Endothelial cell of umbilical vein (primary cell): ENCODE data around the gene OPRL1. TPM values are rescaled to one million over a fixed set of nuclear protein-coding genes. Genes with fewer than 3 reads are reported as not detected.

Experiments used
- BruUV-seq: library from RNA; stranded (reverse); fragments of 400-500 nt; replicated peaks from 2 replicates; lab custom pipeline; 2021; lab: Mats Ljungman, UMichigan
- CTCF ChIA-PET: fragments of 300-600, 350-600 bp; sonication (Branson Sonifier 250); formaldehyde crosslinking; loops from one replicate; lab custom pipeline; 2021; ENCODE audit warnings: antibody characterized with exemption, inconsistent platforms; lab: Charles Lee
- POLR2A ChIA-PET: fragments of 300-600, 350-600 bp; sonication (Branson Sonifier 250); formaldehyde crosslinking; loops from one replicate; lab custom pipeline; 2021; ENCODE audit warnings: antibody characterized with exemption, inconsistent platforms; lab: Charles Lee
- DNase-seq: peaks from one replicate; pipeline ENCODE4 v3.0.0-alpha.2; 2011; ENCODE audit warnings: low read depth, low spot score
- FAIRE-seq: peaks from 2 replicates; lab custom pipeline; 2011; peaks lifted over from hg19 to GRCh38; lab: Jason Lieb, UNC
- H2AFZ ChIP-seq: 2 replicates; pipeline ENCODE4 v1.6.0; 2012; ENCODE audit warnings: low read depth, low read length, control low read depth, inconsistent platforms
- H3K27ac ChIP-seq: 2 replicates; pipeline ENCODE4 v1.5.1; 2011; ENCODE audit warnings: low read depth, mild to moderate bottlenecking, control low read depth, low read length, moderate library complexity; ENCODE audit not compliant: insufficient read depth
- H3K27me3 ChIP-seq, 2 experiments: 2 replicates each; pipeline versions ENCODE4 v1.6.0 to v1.6.1; 2011; ENCODE audit warnings: low read length in 2 of 2, mixed read lengths in 1 of 2; ENCODE audit not compliant: control insufficient read depth in 2 of 2, insufficient read depth in 2 of 2
- H3K36me3 ChIP-seq, 2 experiments: 2 replicates in 1 of 2; 3 replicates in 1 of 2; pipeline ENCODE4 v1.5.1; 2011; ENCODE audit warnings: low read length in 2 of 2, mild to moderate bottlenecking in 1 of 2, moderate library complexity in 1 of 2; ENCODE audit not compliant: control insufficient read depth in 2 of 2, insufficient read depth in 2 of 2; ENCODE audit errors: extremely low read depth in 1 of 2
- H3K4me1 ChIP-seq: 3 replicates; pipeline ENCODE4 v1.5.1; 2011; ENCODE audit warnings: mild to moderate bottlenecking, low read length; ENCODE audit not compliant: control insufficient read depth, insufficient read depth; ENCODE audit errors: extremely low read depth
- H3K4me2 ChIP-seq: 2 replicates; pipeline ENCODE4 v1.6.1; 2011; ENCODE audit warnings: low read length, control low read depth, mixed read lengths; ENCODE audit not compliant: insufficient read depth
- H3K4me3 ChIP-seq, 3 experiments: fragments of 200-600 bp in 1 of 3; sonication (generic), shearing (Covaris generic) in 1 of 3; replicated peaks in 1 of 3; 2 replicates each; pipeline ENCODE4 v1.5.1; 2011 to 2016; ENCODE audit warnings: control low read depth in 3 of 3, low read length in 3 of 3, mild to moderate bottlenecking in 2 of 3, inconsistent platforms in 1 of 3, low read depth in 1 of 3, moderate library complexity in 1 of 3; ENCODE audit not compliant: insufficient read depth in 1 of 3
- H3K79me2 ChIP-seq: 2 replicates; pipeline ENCODE4 v1.6.0; 2012; ENCODE audit warnings: low read length, inconsistent platforms; ENCODE audit not compliant: control insufficient read depth, insufficient read depth
- H3K9ac ChIP-seq: replicated peaks from 2 replicates; pipeline ENCODE3; 2011; ENCODE audit warnings: low read length, control low read depth; ENCODE audit not compliant: insufficient read depth; ENCODE audit errors: extremely low read depth
- H3K9me1 ChIP-seq: replicated peaks from 3 replicates; pipeline ENCODE4 v1.6.0; 2011; ENCODE audit warnings: mild to moderate bottlenecking, low read length; ENCODE audit not compliant: control insufficient read depth, insufficient read depth; ENCODE audit errors: extremely low read depth
- H3K9me3 ChIP-seq: replicated peaks from 2 replicates; pipeline ENCODE4 v1.5.1; 2012; ENCODE audit warnings: low read length, inconsistent platforms; ENCODE audit not compliant: control insufficient read depth, insufficient read depth
- H4K20me1 ChIP-seq: replicated peaks from 2 replicates; pipeline ENCODE3; 2011; ENCODE audit warnings: mild to moderate bottlenecking, low read length; ENCODE audit not compliant: control insufficient read depth, insufficient read depth; ENCODE audit errors: extremely low read depth
- EZH2 ChIP-seq: IDR thresholded peaks from 2 replicates; pipeline ENCODE4 v1.6.1; 2012; ENCODE audit warnings: borderline replicate concordance, low read depth, mild to moderate bottlenecking, moderate library complexity, low read length, inconsistent platforms; ENCODE audit not compliant: severe bottlenecking
- FOS ChIP-seq: IDR thresholded peaks from 2 replicates; pipeline ENCODE4 v1.6.1; 2011; ENCODE audit warnings: mild to moderate bottlenecking, low read length, moderate library complexity, borderline replicate concordance; ENCODE audit not compliant: insufficient read depth
- GATA2 ChIP-seq: IDR thresholded peaks from 2 replicates; pipeline ENCODE4 v1.7.0; 2011; ENCODE audit warnings: low read depth, mild to moderate bottlenecking, moderate library complexity, mixed read lengths, low read length; ENCODE audit not compliant: insufficient read length, insufficient read depth
- JUN ChIP-seq: IDR thresholded peaks from 2 replicates; pipeline ENCODE4 v1.6.1; 2011; ENCODE audit warnings: borderline replicate concordance, low read depth; ENCODE audit not compliant: insufficient read length, insufficient read depth
- MYC ChIP-seq: IDR thresholded peaks from one replicate; pipeline ENCODE4 v1.6.1; 2011; ENCODE audit warnings: mild to moderate bottlenecking, low read depth, low read length
- POLR2A ChIP-seq: IDR thresholded peaks from 2 replicates; pipeline ENCODE4 v1.6.1; 2012; ENCODE audit warnings: low read depth, mild to moderate bottlenecking, control low read depth, low read length
- POLR2AphosphoS5 ChIP-seq: IDR thresholded peaks from 2 replicates; pipeline ENCODE4 v1.6.1; 2012; ENCODE audit warnings: low read depth, mild to moderate bottlenecking, control low read depth, low read length, moderate library complexity; ENCODE audit not compliant: insufficient read depth
- dilution Hi-C: fragments of 300-500 bp; cut with MboI; formaldehyde crosslinking; loops from one replicate; pipeline ENCODE4 v1.15.0; 2019; ENCODE audit warnings: low sequenced_read_pairs; ENCODE audit not compliant: extremely low pct_ligation_motif_present
- intact Hi-C: fragments of 100-400 bp; cut with micrococcal nuclease; formaldehyde crosslinking; loops from one replicate; pipeline ENCODE4 v1.10.0; 2022
- polyA plus RNA-seq, 4 experiments: library from polyadenylated mRNA; depleted of rRNA in 3 of 4; stranded (reverse) in 3 of 4; unstranded in 1 of 4; fragments of >200 nt; gene quantifications; 2 replicates each; pipeline versions ENCODE4 v1.2.1 to v1.2.3, GENCODE V29; 2011 to 2012; ENCODE audit warnings: missing spikeins in 1 of 4
- total RNA-seq: library from RNA; stranded (reverse); gene quantifications from 2 replicates; pipeline ENCODE4 v1.2.3, GENCODE V29; 2021
- TF ChIP-seq, protein P1 (sequence below), 2 donors: IDR thresholded peaks; 1 replicate in 1 of 2; 2 replicates in 1 of 2; pipeline ENCODE4 v1.5.1; 2011; ENCODE audit warnings: low read length in 2 of 2, mild to moderate bottlenecking in 2 of 2, moderate library complexity in 2 of 2, control low read depth in 1 of 2, inconsistent platforms in 1 of 2, low read depth in 1 of 2; ENCODE audit not compliant: insufficient read depth in 1 of 2; ENCODE audit errors: extremely low read depth in 1 of 2
- TF ChIP-seq, protein P2 (sequence below): IDR thresholded peaks from 2 replicates; pipeline ENCODE4 v1.6.1; 2011; ENCODE audit not compliant: insufficient read depth, insufficient read length

The OPRL1 gene
- total and polyA plus RNA-seq, 2 donors (not counting 3 experiments of a cell fraction or from before 2014, with no cell fraction given) = 1.9 to 2.0 TPM

DNA sequence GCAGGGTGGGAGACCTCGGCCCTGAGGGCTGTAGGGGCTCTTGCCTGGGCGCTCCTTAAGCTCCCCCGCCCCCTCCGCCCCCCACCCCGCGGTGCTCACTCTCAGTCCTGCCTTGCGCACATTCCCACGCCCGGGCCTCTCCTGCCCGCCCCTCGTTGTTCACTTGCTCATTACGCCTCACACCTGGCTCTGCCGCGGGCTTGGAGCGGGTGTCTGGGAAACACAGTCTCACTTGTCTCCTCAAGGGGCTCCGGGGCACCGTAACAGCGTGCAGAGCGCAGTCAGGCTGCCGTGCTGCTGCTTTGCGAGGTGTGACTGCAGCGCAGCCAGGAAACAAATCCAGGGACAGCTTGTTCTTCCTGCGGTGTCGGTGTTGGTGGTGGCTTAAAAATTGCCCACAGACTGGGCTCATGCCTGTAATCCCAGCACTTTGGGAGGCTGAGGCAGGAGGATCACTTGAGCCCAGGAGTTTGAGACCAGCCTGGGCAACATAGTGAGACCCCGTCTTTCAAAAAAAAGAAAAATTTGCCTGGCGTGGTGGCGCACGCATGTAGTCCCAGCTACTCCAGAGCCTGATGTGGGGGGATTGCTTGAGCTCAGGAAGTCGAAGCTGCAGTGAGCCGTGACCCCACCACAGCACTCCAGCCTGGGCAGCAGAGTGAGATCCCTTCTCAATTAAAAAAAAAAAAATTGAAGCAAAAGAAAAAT lies 22.9 kb downstream of the OPRL1 start:
- H3K79me2 ChIP-seq = no peaks in the 10 kb centered on the region
- no peak for DNase-seq
- POLR2A ChIA-PET = no interaction called here

More for the DNA sequence above, 22.9 kb downstream of the OPRL1 start:
- Histone ChIP-seq H3K9me1 (no peaks in the 10 kb centered on the region), H3K4me3 (no peak overlapping the region), H3K27me3 (peaks cover 19 to 22% of the 10 kb centered on the region in 2 experiments), H3K4me2 (no peak overlapping the region), H3K4me1 (no peaks in the 10 kb centered on the region), H3K9me3 (no peaks in the 10 kb centered on the region), H3K27ac (no peak overlapping the region), H3K9ac (no peak overlapping the region), H2AFZ (no peak overlapping the region), H3K36me3 (no peaks in the 10 kb centered on the region), H4K20me1 (no peaks in the 10 kb centered on the region)
- BruUV-seq = no TSS peak
- no peak for FAIRE-seq
- dilution Hi-C loops = no loop called here
- CTCF ChIA-PET = interaction anchor here (0.6 to 2.4 kb wide), 8 partner anchors 9 to 122 kb away, joined by 3 to 22 read pairs (median 7); partner anchors contain the start of gene LKAAEAR1
- TF ChIP-seq, protein P1, sequence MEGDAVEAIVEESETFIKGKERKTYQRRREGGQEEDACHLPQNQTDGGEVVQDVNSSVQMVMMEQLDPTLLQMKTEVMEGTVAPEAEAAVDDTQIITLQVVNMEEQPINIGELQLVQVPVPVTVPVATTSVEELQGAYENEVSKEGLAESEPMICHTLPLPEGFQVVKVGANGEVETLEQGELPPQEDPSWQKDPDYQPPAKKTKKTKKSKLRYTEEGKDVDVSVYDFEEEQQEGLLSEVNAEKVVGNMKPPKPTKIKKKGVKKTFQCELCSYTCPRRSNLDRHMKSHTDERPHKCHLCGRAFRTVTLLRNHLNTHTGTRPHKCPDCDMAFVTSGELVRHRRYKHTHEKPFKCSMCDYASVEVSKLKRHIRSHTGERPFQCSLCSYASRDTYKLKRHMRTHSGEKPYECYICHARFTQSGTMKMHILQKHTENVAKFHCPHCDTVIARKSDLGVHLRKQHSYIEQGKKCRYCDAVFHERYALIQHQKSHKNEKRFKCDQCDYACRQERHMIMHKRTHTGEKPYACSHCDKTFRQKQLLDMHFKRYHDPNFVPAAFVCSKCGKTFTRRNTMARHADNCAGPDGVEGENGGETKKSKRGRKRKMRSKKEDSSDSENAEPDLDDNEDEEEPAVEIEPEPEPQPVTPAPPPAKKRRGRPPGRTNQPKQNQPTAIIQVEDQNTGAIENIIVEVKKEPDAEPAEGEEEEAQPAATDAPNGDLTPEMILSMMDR (IDR thresholded peaks at IDR 0.05; ENCODE audit: extremely low read depth in 1 of 2, insufficient read depth in 1 of 2, low read depth in 1 of 2, low read length in 2 of 2) = no peak
- TF ChIP-seq GATA2 (no peak), POLR2AphosphoS5 (no peak), JUN (no peak), FOS (no peak), POLR2A (no peak), MYC (no peak), EZH2 (no peak)
- TF ChIP-seq, protein P2, sequence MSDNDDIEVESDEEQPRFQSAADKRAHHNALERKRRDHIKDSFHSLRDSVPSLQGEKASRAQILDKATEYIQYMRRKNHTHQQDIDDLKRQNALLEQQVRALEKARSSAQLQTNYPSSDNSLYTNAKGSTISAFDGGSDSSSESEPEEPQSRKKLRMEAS = no peak
- intact Hi-C loops = loop anchor here (1.0 kb wide), 2 partner anchors 18 to 20 kb away; no protein-coding TSS in a partner anchor
